A172 (cell line): ENCODE measurements around the gene CMSS1. TPM values are rescaled to one million over a fixed set of nuclear protein-coding genes. Genes with fewer than 3 reads are reported as not detected.
A peak's percentile ranks its signal among the peaks of the same experiment; 100 is the strongest.

ENCODE experiments used
- DNase-seq: peaks from one replicate; pipeline ENCODE4 v3.0.0-alpha.2; 2015; ENCODE audit warnings: low spot score
- total RNA-seq: library from RNA; depleted of rRNA; stranded (reverse); fragments of >200 nt; shearing (Covaris generic); gene quantifications from 2 replicates; pipeline ENCODE4 v1.2.3, GENCODE V29; 2014

CMSS1 gene
- total RNA-seq, 1 experiment from 2014 or later, result 48.6 TPM

DNA sequence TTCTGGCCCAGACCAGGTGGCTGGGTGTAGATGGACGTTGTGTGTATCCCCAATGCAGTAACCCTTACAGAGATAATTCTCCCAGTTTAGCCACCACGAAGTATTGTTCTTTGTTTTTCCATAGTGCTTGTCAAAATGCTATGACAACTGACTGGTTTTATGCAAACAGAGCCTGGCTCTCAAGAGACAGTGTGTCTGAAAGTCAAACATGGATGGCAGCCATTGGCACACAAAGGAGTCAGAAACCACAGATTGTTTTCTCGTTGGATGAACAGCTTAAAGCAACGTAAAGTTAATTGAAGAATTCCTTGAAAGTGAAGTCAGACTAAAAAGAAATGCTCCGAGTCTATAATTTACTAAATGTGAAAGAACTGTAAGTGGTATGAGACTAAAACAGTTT lies 205.5 kb downstream of the CMSS1 start:
- DNase-seq, result no peak

GRCh38 chr3:100023595-100023994 lies 205.9 kb downstream of the CMSS1 start:
- DNase-seq, result no peak

DNA sequence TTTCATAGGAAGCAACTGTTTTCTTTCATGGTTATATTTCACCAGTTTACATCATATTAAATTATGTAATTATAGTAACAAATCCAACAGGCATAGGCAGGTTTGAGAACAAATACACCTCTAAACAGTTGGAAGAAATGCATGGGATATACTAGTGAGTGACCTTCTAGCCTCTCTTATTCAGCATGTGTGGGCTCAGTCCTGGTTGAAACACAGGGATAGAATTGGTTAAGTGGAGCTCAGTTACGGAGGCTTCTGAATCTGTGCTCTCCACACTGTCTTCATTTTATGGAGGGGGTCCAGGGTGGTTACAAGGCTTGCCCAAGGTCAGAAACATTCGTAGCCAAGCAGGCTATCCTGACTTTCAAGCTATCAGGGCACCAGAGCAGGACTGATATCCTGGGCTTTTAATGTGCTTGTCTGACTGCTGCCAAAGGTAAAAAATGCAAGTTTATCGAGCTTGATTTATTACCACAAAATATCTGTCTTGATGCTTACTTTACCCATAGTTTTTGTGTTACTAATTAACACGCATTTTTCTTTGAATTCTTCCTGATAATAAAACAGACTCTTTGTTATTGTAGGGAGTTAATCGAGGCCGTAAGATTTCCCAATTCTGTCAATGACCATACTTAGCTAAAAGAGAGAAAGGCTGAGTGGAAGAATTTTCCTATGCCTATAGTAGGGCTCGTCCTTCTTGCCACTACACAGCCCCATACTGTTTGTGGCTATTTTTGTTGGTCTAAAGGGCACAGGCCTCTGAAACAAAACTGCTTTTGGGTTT lies 207.1 kb downstream of the CMSS1 start:
- peak; percentile 59 for DNase-seq

GRCh38 chr3:100027321-100027720 lies 209.7 kb downstream of the CMSS1 start:
- DNase-seq, result no peak

DNA sequence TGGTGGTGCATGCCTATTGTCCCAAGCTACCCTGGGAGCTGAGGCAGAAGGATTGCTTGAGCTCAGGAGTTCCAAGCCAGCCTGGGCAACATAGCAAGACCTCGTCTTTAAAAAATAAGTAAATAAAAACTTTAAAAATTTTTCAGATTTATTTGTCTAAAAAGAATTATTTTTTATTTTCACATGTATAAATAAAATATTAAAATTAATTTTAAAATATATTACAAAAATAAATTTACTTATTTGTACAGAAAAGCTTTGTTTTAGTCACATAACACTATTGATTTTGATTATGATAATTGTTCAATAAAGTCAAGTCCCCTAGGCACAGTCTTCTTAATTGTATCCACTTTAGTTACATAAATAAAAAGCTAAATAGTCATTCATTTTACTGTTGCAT lies 211.4 kb downstream of the CMSS1 start:
- DNase-seq, result no peak

GRCh38 chr3:100029689-100030088 lies 212.0 kb downstream of the CMSS1 start:
- no peak for DNase-seq

GRCh38 chr3:100030346-100030745 lies 212.7 kb downstream of the CMSS1 start:
- DNase-seq, result no peak

DNA sequence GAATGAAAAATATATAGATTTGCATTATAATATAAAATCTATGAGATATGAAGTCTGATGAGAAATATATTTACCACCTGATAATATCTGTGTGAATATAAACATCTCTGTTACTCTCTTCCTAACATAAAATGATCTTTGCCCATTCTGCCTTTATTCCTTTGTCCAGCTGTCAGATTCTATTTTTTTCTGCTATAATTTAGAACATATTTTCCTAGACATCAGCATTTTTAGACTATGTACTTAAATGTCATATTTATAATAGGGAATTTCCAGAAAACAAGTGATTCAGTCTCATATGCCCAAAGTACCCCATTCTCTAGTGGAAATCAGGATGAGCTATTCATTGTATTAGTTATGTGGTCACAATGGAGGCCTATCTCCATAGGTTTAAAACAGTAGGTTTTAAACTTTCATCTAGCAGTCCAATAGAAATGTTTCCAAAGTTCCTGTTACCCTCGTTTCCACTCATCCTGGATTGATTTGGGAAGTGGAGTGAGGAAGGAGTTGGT lies 213.3 kb downstream of the CMSS1 start:
- no peak for DNase-seq

- DNase-seq, result peak; percentile 87
Observed at GRCh38 chr3:100032243-100032642, 214.6 kb downstream of the CMSS1 start.

DNA sequence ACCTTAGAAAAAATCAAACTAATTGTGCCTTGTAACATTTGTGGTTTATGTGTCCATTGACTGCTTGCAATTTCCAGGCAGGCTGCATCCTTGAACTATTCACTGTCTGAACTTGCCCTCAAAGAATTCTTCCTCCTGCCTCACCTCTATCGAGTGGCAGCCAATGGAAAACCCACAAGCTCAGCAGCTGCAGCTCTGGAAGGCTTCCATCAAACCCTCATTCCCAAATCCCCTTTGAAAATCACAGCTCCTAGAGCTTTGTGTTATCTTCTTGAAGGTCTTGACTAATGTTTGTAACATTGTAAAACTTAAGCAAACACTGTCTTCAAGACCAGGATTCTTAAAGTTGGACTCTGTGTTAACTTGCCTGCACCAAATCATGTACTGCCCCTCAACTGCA lies 215.5 kb downstream of the CMSS1 start:
- peak; percentile 80 for DNase-seq

- DNase-seq, result no peak
Observed at GRCh38 chr3:100033903-100034471, 216.3 kb downstream of the CMSS1 start.

DNA sequence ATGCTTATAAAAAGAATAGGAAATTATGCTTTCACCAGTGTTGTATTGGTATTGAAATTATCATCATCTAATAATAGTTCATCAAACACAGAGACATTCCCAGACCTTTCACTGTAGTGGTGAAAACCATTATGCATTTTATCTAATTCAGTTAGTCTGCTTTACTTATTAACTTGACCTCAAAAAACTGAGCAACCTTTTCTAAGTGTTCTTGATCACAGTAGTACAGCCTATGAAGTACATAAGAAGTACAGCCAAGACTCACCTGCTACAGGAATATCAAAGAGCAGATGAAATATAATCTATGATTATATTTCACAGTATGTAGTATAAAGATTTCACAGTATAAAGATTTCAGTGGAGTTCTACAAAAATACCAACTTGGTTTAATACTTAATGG lies 221.4 kb downstream of the CMSS1 start:
- DNase-seq, result no peak

- DNase-seq, result no peak
Observed at GRCh38 chr3:100040451-100041225, 223.0 kb downstream of the CMSS1 start.

DNA sequence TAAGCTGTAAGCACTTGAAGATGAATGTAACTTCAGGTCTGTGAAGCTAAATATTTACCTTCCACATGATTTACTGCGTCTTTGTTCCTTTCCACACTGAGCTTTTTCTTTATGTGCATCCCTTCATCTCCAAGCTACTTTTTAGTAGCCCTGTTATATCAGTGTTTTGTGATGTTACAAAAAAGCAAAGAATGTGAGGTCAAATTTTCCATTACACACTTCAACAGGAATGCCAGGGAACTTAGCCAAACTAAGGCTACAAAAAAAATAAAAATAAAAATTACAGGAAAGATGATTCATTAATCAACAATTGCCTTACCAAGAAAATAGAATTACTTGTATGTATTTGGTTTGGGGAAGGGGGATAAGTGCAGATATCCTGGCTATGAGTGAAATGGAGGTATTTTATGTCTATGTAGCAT lies 223.7 kb downstream of the CMSS1 start:
- DNase-seq, result peak; percentile 83

DNA sequence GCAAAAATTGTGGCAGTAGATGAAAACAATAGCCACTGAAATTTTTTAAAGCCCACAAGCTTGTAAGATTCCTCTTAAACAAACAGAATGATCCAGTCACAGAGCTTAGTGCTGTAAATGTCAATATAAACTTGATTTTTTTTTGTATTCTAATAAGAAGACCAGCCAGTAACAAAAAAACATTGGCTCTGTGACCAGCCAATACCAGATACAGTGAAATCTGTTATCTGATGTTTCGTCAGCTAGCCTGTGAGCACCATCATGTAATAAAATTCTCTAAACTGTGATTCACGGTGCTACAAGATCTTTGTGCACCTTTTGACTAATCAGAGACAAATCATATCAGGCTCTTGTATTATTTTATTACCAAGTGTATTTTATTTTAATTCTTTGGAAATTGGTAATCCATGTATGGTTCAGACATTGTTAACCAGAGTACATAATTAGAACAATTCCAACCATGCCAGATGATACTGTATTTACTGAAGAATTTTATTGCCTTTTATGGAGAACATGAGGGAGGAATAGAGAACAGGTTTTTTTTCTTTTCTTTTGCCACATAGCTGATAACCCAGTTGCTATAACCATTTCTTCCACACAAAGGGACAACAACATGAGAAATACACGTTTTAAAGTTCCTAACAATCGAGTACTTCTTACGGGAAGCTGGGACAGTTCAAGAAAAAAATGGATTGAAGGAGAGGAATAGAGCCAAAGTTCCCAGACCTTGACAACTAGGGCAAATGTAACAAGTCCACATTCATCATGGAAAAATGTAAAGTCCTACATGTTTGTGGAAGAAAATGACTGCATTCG lies 224.7 kb downstream of the CMSS1 start:
- peak; percentile 88 for DNase-seq

DNA sequence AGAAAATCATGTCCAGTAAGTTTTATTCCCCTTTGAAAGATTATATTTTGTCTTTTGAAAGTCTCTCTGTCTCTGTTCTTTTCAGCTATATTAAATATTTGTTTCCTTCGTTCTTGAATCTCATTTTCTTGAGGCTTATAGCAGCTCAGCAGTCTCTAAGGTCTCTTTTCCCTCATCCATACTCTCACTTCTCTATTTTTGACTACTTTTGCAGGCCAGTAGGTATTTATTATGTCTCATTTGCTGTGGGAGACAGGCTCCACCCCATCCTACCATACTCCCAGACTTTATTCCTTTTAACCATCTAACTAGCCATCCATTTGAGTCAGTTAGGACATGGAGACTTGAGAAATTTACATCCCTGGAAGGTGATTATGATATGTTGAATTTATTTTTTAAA lies 225.6 kb downstream of the CMSS1 start:
- no peak for DNase-seq

DNA sequence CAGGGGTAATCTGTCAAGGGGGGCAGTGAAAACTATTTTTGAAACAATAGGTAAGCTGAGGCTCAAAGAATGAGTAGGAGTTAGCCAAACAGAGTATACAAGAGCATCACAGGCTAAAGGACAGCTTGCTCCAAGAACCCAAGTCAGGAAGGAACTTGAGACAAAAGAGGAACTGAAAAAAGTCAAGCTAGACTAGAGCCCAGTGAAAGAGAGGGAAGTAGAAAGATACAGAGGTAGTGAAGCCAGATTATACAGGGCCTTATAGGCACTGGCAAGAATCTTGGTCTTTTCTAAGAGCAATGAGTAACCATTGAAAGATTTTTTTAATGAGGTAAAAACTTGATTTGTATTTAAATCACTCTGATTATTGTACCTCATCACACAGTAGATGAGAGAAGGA lies 226.7 kb downstream of the CMSS1 start:
- no peak for DNase-seq

- DNase-seq, result peak; percentile 84
Observed at GRCh38 chr3:100045696-100046095, 228.0 kb downstream of the CMSS1 start.

- no peak for DNase-seq
Observed at GRCh38 chr3:100046986-100047385, 229.3 kb downstream of the CMSS1 start.

GRCh38 chr3:100047455-100048141 lies 229.9 kb downstream of the CMSS1 start:
- DNase-seq, result peak; percentile 93

- DNase-seq, result no peak
Observed at GRCh38 chr3:100048248-100048647, 230.6 kb downstream of the CMSS1 start.
